BLaER1 (cell line): ENCODE measurements around the gene UNC13C.
"Not testable (repeated sequence)": the region's sequence is repeated elsewhere in the genome, so short reads cannot be mapped to it uniquely, and the experiment has no call there.

Experiments
- H3K27ac ChIP-seq: shearing (Covaris generic); formaldehyde crosslinking; 2 replicates; pipeline ENCODE4 v1.8.1; 2022
- H3K27me3 ChIP-seq: shearing (Covaris generic); formaldehyde crosslinking; 2 replicates; pipeline ENCODE4 v1.8.1; 2022
- H3K36me3 ChIP-seq: shearing (Covaris generic); formaldehyde crosslinking; 2 replicates; pipeline ENCODE4 v1.8.1; 2022
- H3K4me1 ChIP-seq: shearing (Covaris generic); formaldehyde crosslinking; 2 replicates; pipeline ENCODE4 v1.8.1; 2022
- H3K4me2 ChIP-seq: shearing (Covaris generic); formaldehyde crosslinking; 2 replicates; pipeline ENCODE4 v1.8.1; 2022
- H3K4me3 ChIP-seq: shearing (Covaris generic); formaldehyde crosslinking; 2 replicates; pipeline ENCODE4 v1.8.1; 2022
- H3K9ac ChIP-seq: shearing (Covaris generic); formaldehyde crosslinking; 2 replicates; pipeline ENCODE4 v1.8.1; 2022
- H3K9me3 ChIP-seq: shearing (Covaris generic); formaldehyde crosslinking; 2 replicates; pipeline ENCODE4 v1.8.1; 2022
- H4K20me1 ChIP-seq: shearing (Covaris generic); formaldehyde crosslinking; 2 replicates; pipeline ENCODE4 v1.8.1; 2022
- Cebpa-rat ChIP-seq: shearing (Covaris generic); IDR thresholded peaks from 2 replicates; pipeline ENCODE4 v1.8.1; 2022

The UNC13C gene

GRCh38 chr15:53978253-53978906 is at the start of gene UNC13C:
Gene UNC13C, plus strand, starts transcription at chr15:53978441. Its CDS starts 34,463 bp downstream, at chr15:54012904.
- Histone ChIP-seq H3K9me3 (no peaks in the 10 kb centered on the region), H3K4me1 (no peaks in the 10 kb centered on the region), H3K27ac (no peak within 1 kb of the TSS), H3K4me3 (no peak within 1 kb of the TSS), H3K9ac (no peak within 1 kb of the TSS), H3K27me3 (peaks cover 7% of the 10 kb centered on the region; the same call in 1 of the 2 replicates), H4K20me1 (no peaks in the 10 kb centered on the region), H3K36me3 (no peaks in the 10 kb centered on the region), H3K4me2 (no peak within 1 kb of the TSS)
- TF ChIP-seq Cebpa-rat = no peak

DNA sequence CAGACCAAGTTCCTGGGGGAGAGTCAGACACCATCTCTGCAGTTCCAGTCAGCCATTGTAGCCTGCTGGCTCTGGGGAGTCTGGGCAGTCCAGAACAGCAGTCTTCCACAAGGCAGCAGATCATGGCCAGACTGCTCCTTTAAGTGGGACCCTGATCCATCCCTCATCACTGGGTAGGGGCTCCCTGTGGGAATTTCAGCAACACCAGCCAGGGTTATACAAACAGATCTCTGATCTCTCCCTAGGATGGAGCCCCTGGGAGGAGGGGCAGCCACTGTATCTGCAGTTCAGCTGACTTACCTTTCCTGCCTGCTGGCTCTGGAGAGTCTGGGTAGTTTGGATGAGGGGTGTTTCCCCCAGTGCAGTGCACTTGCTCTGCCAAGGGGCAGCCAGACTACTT is 42.1 kb upstream of the UNC13C start:
- Histone ChIP-seq H3K4me3 (no peak overlapping the region), H3K36me3 (no peaks in the 10 kb centered on the region), H3K27ac (no peak overlapping the region), H3K4me1 (no peaks in the 10 kb centered on the region), H3K27me3 (no peaks in the 10 kb centered on the region), H3K4me2 (no peak overlapping the region), H4K20me1 (no peaks in the 10 kb centered on the region), H3K9me3 (peaks cover 31% of the 10 kb centered on the region), H3K9ac (no peak overlapping the region)
- no peak for TF ChIP-seq Cebpa-rat

DNA sequence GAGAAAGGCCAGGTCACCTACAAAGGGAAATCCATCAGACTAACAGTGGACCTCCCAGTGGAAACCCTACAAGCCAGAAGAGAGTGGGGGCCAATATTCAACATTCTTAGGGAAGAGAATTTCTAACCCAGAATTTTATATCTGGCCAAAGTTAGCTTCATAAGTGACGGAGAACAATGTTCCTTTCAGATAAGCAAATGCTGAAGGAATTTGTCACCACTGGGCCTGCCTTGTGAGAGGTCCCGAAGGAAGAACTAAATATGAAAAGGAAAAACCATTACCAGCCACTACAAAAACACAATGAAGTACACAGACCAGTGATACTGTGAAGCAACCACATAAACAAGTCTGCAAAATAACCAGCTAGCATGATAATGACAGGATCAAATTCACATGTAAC is 40.6 kb upstream of the UNC13C start:
- H3K4me3 ChIP-seq, H3K27ac ChIP-seq, H3K36me3 ChIP-seq, H3K9ac ChIP-seq, H3K4me2 ChIP-seq, H4K20me1 ChIP-seq, H3K4me1 ChIP-seq, H3K27me3 ChIP-seq: not testable (repeated sequence)
- peaks cover 31% of the 10 kb centered on the region for H3K9me3 ChIP-seq

DNA sequence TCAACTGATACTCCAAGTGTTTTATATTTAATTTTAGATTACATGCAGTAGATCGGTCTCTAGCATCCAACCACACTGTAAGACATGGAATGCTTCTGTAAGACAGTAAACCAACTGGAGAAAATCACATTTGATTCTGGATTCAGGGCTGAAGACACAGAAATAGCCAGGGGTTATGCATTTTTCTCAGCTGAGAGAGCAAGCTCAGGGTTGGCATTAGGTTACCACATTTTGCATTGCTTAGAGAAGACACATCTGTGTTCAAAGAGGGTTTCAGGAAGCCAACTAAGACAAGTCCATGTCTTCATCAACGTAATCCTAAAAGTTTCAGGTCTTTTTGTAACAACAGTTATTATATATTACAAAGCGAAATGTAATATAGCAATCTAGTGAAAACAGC is 27.7 kb upstream of the UNC13C start:
- Histone ChIP-seq H3K27me3 (no peaks in the 10 kb centered on the region), H3K9ac (no peak overlapping the region), H3K4me1 (no peaks in the 10 kb centered on the region), H3K4me3 (no peak overlapping the region), H3K27ac (no peak overlapping the region), H3K9me3 (peaks cover 8% of the 10 kb centered on the region; the same call in 1 of the 2 replicates), H4K20me1 (no peaks in the 10 kb centered on the region), H3K4me2 (no peak overlapping the region), H3K36me3 (no peaks in the 10 kb centered on the region)
- TF ChIP-seq Cebpa-rat = no peak

- H3K4me1 ChIP-seq = no peaks in the 10 kb centered on the region
- H3K9ac ChIP-seq = no peak overlapping the region
- no peaks in the 10 kb centered on the region for H3K36me3 ChIP-seq
- H3K27me3 ChIP-seq = no peaks in the 10 kb centered on the region
- H4K20me1 ChIP-seq = no peaks in the 10 kb centered on the region
- no peak overlapping the region for H3K4me3 ChIP-seq
- H3K4me2 ChIP-seq = no peak overlapping the region
- H3K27ac ChIP-seq = no peak overlapping the region
- TF ChIP-seq Cebpa-rat = no peak
- no peaks in the 10 kb centered on the region for H3K9me3 ChIP-seq
Observed at GRCh38 chr15:53955396-53955795, 22.8 kb upstream of the UNC13C start.

- H4K20me1 ChIP-seq = no peaks in the 10 kb centered on the region
- H3K4me1 ChIP-seq = no peaks in the 10 kb centered on the region
- H3K27me3 ChIP-seq = no peaks in the 10 kb centered on the region
- H3K9me3 ChIP-seq = no peaks in the 10 kb centered on the region
- no peak overlapping the region for H3K9ac ChIP-seq
- H3K36me3 ChIP-seq = no peaks in the 10 kb centered on the region
- TF ChIP-seq Cebpa-rat = no peak
- H3K27ac ChIP-seq = no peak overlapping the region
- no peak overlapping the region for H3K4me3 ChIP-seq
- no peak overlapping the region for H3K4me2 ChIP-seq
Observed at GRCh38 chr15:53962646-53963561, 15.3 kb upstream of the UNC13C start.

DNA sequence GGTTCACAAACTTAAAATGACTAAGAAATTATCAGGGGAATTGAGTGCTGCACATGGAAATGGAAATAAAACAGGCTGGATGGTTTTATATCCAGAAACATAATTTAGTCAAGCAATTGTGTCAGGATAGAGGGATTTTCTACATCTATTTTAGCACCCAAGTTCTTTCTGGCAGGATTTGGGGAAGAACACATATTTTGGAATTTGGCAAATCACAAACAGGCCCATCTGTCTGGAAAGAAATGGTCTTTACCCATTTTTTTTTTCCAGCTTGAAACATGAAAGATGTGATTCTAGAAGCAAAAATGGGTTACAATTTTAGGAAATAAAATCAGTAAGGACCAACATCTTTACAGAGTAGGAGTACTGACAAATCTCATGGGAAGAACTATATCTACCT is 14.4 kb upstream of the UNC13C start:
- no peak overlapping the region for H3K4me2 ChIP-seq
- no peaks in the 10 kb centered on the region for H3K9me3 ChIP-seq
- H3K4me1 ChIP-seq = no peaks in the 10 kb centered on the region
- TF ChIP-seq Cebpa-rat = no peak
- H4K20me1 ChIP-seq = no peaks in the 10 kb centered on the region
- H3K27ac ChIP-seq = no peak overlapping the region
- no peak overlapping the region for H3K4me3 ChIP-seq
- no peaks in the 10 kb centered on the region for H3K27me3 ChIP-seq
- no peaks in the 10 kb centered on the region for H3K36me3 ChIP-seq
- no peak overlapping the region for H3K9ac ChIP-seq

DNA sequence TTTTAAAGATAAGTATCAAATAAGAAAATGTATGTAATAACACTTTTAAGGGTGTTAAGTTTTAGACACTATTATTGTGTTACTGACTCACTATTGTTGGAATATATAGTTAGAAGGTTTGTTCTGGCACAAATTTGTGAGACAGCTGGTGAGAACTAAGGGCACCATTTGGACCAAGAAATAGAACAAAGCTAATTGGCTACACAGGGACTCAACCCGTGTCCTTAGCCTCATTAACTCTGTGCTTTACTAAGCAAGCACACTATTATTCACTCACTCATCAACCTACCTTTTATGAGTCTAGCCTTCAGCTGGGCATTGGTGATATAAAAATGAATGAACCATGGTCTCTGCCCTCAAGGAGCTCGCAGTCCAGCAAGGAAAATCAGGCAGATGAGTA is 4.1 kb upstream of the UNC13C start:
- no peak overlapping the region for H3K4me2 ChIP-seq
- TF ChIP-seq Cebpa-rat = no peak

DNA sequence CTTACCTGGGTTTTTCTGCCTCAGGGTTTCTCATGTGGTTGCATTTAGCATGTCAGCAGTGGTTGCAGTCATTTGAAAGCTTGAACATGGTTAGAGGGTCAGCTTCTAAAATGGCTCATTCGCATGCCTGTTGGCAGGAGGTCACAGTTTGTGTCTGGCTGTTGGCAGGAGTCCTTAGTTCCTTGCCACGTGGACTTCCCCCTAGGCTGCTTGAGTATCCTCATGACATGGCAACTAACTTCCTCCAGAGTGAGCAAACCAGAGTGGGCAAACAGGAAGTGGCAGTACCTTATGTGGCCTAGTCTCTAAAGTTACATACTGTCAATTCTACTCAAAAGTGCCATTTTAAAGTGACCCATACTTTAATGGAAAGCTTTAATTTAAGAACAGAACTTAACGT is 3.4 kb upstream of the UNC13C start:
- no peaks in the 10 kb centered on the region for H3K4me1 ChIP-seq
- no peak overlapping the region for H3K4me2 ChIP-seq
- H3K36me3 ChIP-seq = no peaks in the 10 kb centered on the region
- H3K27me3 ChIP-seq = peaks cover 7% of the 10 kb centered on the region; the same call in 1 of the 2 replicates
- H4K20me1 ChIP-seq = no peaks in the 10 kb centered on the region
- no peak overlapping the region for H3K27ac ChIP-seq
- no peak overlapping the region for H3K9ac ChIP-seq
- H3K4me3 ChIP-seq = no peak overlapping the region
- no peak for TF ChIP-seq Cebpa-rat
- no peaks in the 10 kb centered on the region for H3K9me3 ChIP-seq

More for the DNA sequence above, 4.1 kb upstream of the UNC13C start:
- H3K9me3 ChIP-seq = no peaks in the 10 kb centered on the region
- H3K27ac ChIP-seq = no peak overlapping the region
- no peak overlapping the region for H3K4me3 ChIP-seq
- H3K36me3 ChIP-seq = no peaks in the 10 kb centered on the region
- H4K20me1 ChIP-seq = no peaks in the 10 kb centered on the region
- no peaks in the 10 kb centered on the region for H3K4me1 ChIP-seq
- peaks cover 7% of the 10 kb centered on the region; the same call in 1 of the 2 replicates for H3K27me3 ChIP-seq
- H3K9ac ChIP-seq = no peak overlapping the region

DNA sequence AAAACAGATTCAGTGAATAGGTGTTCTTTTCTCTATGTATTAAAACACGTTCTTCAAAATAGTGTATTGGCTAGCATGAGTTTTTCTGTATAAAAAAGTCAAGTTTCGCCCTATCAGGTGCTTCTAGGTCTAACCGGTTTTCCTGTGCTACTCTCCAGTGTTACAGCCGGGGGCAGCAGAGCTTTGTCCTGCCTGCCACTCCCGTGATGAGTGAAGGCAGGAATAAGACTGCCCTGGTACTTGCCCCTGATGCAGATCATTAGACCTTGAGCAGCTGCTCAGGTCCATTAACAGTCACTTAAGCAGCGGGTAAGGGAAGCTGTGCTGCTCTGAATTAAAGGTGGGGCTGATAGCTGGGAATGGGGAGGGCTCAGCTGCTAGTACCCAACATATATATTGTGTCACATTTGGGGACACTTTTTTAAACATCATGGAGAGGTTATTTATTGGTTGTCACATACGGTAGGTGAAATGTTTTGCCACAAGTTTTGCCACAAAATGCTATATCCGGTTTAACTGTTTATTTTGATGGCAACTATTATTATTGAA is 1.3 kb upstream of the UNC13C start:
- peaks cover 7% of the 10 kb centered on the region; the same call in 1 of the 2 replicates for H3K27me3 ChIP-seq
- no peaks in the 10 kb centered on the region for H3K9me3 ChIP-seq
- no peaks in the 10 kb centered on the region for H3K4me1 ChIP-seq
- no peak for TF ChIP-seq Cebpa-rat
- no peak overlapping the region for H3K27ac ChIP-seq
- no peak overlapping the region for H3K4me2 ChIP-seq
- H3K9ac ChIP-seq = no peak overlapping the region
- no peak overlapping the region for H3K4me3 ChIP-seq
- H3K36me3 ChIP-seq = no peaks in the 10 kb centered on the region
- H4K20me1 ChIP-seq = no peaks in the 10 kb centered on the region
